Iris pigment epithelial cell (primary cell): ENCODE results near the gene DCUN1D1.

Source experiments
- DNase-seq: peaks from one replicate; pipeline ENCODE4 v3.0.0-alpha.2; 2011; ENCODE audit warnings: low read depth

Gene DCUN1D1

DNA sequence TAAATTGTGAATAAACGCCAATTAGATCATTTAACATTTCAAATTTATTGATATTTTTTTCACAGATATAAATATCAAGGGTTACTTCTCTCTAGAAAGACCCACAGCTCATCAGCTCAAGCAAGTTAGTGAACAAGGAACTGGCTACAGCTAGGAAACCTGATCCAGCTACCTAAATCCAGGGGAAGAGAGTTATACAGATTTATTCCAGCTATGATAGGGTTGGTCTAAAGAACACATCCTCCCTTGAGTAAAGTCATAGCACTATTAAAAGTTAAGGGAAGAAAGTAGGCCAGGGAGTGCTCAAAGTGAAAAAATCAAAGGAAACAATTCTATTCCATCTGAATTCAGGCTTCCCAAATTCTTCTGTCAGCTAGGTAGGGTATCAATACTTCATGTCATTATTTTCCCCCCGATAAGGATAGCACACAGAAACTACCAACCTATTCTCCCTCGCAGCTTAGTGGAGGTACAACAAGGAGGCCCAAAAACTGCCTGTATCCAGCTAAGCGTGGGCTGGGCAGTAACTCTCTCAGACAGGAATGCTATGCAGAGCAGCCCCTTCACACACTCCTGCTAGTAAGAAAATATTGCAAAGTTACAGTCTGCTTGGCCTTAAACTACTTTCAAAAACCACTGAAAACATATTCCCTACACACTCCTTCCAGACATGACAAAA lies 44.0 kb downstream of the DCUN1D1 start:
- no peak for DNase-seq

DNA sequence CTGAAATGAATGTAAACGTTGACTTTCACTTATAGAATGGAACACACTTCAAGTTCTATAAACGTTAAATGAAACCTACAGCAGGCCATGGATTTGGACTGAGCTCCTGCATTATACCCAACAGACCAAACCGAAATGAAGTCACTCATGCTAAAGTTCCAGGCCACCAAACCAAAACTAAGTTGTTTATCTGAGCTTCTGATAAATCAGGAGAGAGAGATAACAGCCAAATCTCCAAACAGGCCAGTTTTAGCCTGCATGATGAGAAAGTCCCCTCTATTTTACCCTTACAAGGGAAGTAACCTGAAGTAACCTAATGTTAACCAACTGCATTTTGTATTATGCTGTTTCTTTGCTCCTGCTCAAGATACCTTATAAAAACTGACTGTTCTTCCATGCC lies 44.5 kb downstream of the DCUN1D1 start:
- DNase-seq, result no peak

DNA sequence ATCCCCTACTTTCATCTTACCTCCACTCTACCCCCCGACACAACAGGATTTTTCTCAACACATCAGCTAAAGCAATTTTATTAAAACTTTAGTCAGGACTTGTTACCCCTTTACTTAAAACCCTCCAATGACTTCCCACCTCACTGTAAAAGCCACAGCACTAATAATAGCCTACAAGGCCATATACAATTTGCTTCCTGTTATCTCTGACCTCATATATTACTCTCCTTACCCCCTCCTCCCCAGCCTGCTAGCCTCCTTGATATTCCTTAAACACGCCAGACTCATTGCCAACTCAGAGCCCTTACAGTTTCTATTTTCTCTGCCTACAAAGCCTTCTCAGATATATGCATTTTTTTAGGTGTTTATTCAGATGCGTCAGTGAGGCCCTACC lies 54.4 kb downstream of the DCUN1D1 start:
- no peak for DNase-seq

DNA sequence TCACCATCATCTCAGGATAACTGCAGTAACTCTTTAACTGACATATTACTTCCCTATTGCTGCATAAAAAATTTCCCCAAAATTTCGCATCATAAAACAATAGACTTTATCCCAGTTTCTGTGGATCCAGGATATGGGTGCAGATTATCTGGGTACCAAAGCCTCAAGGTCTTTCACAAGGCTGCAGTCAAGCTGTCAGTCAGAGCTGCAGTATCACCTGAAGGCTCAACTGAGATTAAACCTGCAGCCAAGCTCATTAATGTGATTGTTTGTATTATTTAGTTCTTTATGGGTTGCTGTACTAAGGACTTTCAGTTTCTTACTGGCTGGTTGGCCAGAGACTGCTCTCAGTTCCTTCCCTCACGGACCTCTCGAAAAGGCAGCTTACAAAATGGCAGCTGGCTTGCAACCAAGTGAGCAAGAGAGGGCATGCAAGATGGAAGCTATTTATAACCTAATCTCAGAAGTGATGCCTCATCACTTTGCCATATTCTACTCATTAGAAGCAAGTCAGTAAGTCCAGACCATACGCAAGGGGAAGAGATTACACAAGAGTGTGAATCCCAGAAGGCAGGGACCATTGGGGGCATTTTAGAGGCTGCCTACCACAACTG lies 54.9 kb downstream of the DCUN1D1 start:
- DNase-seq, result peak; percentile 64

DNA sequence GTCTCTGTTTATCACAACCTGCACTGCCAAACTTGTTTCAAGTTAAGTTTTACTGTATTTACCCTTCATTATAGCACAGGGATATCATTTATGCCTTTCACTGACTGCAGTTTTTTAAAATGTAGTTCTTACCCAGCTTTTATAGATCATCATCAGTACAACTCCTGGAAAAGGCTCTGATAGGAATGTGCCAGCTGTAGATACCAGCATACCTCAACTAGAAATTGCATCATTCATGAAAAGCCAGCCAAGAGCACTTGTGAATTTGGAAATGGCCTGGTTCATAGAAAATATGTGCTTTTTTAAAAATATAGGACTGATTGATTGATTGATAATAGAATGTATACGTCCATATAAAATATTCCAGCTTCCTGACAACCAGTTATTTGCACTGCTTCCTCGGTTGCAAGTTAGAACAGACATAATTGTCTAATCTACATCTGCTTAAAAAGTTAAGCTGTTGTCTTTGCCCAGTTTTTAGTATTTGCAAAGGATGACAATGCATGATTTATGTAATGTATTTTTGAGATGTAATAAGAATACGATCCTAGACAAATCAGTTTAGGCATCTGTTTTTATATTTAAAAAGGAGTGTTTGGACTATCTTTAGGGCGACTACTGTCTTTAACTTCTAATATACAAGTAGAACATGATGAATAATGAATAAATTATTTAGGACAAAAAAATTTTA lies 58.5 kb downstream of the DCUN1D1 start:
- peak; percentile 53 for DNase-seq

DNA sequence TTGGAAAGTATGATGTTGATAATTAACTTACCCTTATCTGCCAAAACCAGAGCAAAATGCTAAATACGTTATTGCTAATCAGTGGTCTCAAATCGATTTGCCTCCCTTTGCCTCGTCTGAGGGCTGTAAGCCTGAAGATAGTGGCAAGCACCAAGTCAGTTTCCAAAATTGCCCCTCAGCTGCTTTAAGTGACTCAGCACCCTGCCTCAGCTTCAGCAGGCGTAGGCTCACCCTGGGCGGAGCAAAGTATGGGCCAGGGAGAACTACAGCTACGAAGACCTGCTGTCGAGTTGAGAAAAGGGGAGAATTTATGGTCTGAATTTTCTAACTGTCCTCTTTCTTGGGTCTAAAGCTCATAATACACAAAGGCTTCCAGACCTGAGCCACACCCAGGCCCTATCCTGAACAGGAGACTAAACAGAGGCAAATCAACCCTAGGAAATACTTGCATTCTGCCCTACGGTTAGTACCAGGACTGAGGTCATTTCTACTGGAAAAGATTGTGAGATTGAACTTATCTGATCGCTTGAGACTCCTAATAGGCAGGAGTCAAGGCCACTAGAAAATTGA lies 59.7 kb downstream of the DCUN1D1 start:
- no peak for DNase-seq

DNA sequence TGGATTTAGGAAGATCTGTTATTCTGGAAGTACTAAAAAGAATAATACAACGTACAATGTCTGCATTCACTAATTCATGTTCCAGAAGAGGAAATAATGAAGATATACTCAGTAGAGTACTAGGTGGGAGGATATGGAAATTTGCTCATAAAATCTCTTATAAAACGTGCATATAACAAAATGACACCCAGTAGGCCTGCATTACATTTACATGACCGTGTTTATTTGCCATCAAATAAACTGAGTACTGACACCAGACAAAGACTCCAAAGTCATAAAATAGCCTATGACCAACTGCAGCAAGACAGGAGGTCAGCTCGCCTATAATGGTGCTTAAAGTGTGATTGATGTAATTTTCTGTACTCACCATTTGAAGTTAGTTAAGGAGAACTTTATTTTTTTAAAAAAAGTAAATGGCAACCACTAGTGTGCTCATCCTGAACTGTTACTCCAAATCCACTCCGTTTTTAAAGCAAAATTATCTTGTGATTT lies 60.4 kb downstream of the DCUN1D1 start:
- no peak for DNase-seq

DNA sequence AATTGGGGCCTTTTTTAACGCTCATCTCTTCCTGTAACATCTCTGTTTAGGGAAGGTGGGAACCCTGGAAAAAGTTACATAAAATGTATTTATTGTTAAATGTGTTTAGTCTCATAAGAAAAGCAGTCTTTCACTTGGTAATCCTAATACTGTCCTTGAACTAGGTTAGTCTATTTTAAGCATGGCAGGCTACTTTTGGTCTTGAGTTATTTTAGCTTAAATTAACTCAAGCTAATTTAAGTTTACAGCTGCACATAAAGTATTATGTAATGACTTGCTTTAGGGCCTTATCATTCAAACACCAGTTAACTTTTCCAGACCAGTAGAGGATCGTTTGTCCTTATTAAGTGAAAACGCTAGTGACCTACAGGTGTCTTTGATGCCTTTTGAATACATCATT lies 63.2 kb downstream of the DCUN1D1 start:
- DNase-seq, result no peak

DNA sequence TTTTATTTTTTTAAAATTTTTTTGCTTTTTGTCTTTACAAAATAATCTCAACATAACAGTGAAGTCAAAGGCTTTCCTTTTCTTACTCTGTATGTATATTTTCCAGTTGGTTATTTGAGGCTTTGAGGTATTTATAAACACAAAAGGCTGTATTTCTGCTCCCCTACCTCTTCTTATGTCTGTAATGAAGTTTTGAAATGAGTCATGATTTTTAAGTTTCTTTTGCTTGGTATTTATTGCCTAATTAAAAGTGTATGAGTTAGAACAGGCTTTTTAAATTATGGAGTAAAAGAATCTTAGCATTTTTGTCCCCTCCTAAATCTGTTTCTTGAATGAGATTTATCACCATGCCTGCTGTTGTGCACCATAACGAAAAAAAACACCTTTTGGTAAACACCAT lies 66.0 kb downstream of the DCUN1D1 start:
- no peak for DNase-seq

DNA sequence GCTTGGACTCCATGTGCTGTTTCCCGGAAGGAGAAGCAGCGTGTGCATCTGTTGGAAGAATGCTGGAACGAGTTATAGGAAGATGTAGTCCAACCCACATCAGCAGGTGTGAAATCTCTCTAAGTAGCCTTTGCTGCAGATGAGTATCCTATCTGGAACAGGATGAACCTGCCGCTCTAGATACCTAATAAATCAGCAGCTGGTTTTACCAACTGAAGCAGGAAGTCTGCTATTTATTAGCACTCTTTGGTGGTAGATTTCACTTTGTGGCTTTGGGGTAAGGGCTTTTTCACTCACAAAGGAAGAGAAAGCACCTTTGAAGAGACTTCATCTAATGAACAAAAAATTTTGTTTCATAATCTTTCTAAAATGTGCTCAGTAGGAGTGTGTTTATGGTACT lies 66.4 kb downstream of the DCUN1D1 start:
- no peak for DNase-seq

DNA sequence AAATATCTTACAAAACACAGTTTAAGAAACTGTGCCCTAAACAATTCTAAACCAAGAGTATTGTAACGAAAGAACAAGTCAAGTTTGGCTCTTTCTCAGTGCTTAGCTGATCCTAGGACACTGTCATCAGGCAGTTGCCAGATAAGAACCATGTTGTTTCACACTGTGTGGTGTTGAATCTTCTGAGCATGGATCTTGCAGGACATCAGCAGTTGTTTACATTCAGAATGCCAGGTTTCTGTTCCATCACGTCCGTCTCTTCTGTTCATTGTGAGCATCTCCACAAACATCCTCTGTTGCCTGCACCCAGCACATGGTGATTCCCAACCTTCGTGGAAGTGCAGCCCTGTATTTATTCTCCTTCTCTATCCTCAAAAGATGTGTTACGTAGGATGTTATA lies 67.9 kb downstream of the DCUN1D1 start:
- no peak for DNase-seq

DNA sequence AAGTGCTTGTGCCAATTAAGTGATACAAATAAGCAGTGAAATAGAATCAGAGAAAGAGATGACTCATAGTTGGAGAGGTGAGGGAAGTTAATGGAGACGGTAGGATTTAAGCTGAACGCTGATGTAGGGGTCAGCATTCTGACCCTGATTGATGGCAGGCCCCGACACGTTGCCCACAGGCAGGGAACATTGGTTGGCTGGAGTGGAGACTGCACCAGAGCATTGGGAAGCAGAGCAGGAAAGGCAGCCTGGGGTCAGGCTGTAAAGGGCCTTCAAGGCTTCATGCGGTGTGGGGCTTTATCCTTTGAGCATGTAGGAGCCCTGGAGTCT lies 68.6 kb downstream of the DCUN1D1 start:
- DNase-seq, result no peak

DNA sequence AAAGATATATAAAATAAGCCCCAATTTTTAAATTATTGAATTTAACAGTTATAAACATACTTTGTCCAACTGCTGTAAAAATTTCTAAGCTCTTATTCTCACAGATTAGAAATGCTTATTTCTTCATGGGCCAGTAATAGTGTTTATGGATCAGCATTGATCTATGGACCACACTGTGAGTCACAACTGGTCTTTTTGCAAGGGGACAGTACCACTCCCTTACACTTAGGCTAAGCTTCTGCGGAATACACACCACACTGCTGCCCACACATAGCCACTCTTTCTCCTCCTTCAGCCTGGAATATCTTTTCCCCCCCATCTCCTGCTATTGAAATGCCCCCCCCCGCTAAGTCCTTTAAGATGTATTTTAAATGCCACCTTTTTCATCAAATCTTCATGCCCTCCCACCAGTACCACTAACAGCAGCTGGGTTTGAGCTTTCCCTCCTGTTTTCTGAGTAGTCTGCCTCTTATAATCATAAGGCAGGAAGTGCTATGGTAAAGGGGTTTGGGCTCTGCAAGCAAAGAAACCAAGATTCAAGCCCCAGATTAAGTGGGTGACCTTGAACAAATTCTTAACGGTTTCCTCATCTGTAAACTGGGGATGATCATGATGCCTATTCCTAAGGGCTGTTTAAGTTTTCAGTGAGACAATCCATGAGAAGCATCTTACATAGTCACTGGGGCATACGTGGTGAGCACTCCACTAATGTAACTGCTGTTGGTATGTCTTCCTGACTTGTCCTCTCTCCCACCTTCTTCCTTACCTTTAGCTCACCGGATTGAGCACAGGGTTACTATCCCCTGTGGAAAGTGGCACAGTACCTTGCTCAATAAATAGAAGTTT lies 69.2 kb downstream of the DCUN1D1 start:
- peak; percentile 27 for DNase-seq

DNA sequence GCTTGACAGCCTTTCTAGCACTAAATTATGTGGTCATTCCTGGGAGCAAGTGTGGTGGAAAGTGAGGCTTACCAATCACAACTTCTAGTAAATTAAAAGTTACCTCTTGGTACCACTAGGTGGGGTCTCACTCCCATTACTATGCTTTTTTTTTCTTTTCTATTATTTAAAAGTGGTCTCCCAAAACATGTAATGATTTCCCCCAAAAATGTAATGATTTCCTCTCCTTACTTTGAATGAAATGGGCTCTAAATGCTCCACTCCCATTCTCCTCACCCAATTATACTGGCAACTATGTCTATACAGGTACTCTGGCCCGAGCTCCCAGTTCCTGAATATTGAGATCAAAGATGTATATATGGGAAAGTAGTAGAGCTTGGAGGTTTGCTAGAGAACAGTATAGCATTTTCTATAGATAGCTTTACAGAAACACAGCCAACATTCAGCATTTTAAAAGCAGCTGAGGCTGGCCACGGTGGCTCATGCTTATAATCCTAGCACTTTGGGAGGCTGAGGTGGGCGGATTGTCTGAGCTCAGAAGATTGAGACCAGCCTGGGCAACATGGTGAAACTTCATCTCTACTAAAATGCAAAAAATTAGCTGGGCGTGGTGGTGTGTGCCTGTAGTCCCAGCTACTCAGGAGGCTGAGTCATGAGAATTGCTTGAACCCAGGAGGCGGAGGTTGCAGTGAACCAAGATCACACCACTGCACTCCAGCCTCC lies 70.9 kb downstream of the DCUN1D1 start:
- DNase-seq, result peak; percentile 36

DNA sequence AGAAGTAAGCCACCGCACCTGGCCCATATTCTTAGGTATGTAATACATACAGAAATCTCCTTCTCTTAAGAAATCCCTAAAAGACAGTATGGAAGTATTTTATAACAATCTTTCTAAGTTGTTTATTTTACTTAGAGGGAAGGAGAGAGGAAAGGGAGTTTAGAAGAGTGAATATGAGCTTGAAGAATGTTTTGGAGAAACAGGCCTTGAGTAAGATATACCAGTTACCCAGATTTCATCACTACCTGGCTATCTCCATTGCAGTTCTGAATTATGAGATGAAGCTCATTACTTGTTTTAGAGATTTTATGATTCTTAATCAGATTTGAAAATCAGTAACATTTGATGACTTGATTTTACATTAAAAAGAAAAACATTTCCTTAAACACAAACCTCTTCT lies 71.9 kb downstream of the DCUN1D1 start:
- peak; percentile 75 for DNase-seq

DNA sequence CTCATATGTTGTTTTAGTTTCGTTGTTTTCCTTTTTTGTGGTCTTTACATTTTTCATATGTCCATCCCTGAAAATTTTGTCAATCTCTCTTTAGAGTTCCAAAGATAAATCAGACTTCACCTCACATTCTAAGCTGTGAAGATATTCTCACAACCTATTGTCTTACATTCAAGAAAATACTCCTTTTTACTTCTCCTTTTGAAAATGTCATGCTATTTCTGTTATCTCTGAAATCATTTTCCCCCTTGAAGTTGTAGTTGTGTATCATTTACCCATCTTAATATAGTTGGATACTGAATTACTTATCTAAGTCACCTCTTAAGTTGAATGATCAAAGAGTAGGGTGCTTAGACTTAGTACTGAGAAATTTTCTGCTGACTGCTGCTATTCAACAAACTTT lies 74.3 kb downstream of the DCUN1D1 start:
- DNase-seq, result no peak

DNA sequence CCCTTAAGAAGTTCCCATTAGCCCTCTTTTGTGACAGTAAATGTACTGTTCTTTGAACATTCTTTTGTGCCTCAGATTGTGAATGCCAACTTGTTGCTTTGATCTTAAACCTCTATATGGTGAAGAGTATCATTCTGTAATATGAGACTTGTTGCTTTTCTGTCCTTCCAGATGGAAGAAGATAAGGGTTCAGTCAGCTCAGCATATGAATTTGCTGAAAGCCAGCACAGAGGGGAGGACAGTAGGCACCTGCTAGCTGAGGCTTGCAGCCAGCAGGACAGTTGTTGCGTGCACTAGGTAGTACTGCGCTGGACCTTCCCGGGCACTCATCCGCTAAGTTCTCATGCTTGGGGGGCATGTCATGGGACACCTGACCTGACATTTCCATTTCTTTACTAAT lies 74.7 kb downstream of the DCUN1D1 start:
- DNase-seq, result no peak

DNA sequence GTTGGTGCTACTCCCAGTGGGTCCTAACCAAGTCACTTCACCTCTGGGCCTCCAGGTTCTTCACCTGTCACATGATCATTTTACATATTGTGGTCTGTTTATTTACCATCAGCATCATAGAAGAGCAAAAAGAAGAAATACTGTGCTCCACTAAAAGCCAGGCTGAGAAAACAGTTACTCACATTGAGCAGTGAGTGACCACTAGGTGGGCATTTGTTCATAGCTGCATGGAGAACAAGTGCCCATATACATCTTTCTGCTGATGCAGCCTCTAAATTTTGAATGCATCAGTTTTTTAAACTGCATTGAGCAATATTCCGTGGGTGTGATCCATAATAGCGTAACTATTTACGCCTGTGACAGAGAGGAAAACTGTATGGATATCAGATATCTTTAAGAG lies 76.2 kb downstream of the DCUN1D1 start:
- no peak for DNase-seq

DNA sequence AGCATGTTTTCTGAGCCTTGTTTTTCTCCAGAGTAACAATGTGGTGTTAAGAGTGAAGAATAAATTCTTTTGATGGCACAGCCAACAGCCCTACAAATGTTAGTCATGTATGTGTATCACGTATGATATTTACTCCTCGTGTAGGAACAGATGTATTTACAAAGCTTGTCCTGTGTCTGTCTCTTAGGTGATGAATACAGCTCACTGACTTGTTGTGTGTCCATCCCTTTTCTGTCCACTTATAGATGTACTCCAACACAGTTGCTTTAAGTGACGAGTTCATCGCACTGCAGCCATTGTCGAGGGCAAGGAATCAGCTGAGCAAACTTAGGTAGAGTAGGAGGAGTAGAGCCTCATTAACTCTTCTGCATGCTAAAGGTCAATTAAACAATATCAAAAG lies 78.1 kb downstream of the DCUN1D1 start:
- DNase-seq, result no peak

DNA sequence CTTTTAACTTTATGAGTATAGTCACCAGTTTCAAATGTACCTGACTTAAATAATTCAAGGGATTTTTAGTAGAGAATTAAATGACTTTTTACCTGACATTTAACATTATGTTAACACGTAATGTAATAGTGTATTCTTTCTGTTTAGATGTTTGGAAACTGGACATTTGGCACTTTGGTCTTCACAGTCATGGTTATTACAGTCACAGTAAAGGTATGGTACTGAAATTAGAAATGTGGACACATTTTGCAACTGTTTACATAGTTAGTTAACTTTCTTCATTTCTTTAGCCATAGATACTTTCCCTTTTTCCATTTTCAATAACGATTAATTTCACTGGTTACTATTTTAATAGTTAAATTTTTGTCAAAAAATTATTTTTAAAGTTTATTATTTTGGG lies 83.8 kb downstream of the DCUN1D1 start:
- DNase-seq, result no peak

DNA sequence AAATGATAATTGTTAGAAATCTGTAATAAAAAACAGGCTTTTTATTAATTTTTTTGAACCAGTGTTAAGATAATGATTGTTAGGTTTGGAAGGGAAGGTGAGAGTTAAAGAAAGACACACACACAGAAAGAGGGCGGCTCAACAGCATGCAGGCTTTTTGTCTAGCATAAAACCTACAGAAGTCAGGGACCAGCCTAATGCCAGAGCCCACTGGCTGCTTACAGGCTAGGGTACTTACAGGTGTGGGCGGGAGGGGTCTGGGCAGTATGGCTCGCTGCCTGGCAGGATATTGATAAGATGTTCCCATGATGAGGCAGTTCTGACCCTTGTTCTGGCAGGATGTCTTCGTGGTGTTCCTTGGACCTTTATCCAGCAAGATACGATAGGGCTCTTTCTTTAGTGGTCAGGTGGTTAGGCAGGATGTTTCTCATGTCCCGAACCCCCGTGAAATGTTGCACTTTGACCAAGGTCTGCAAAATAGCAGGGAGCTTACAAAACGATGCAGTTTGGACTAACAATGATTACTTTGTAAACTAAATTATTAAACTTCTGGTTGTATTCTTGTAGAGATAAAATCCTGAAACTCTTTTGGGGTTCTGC lies 84.7 kb downstream of the DCUN1D1 start:
- no peak for DNase-seq
